ENCODE measurements around the gene CPNE9. TPM values are rescaled to one million over a fixed set of nuclear protein-coding genes. Genes with fewer than 3 reads are reported as not detected.

The CPNE9 gene
- total RNA-seq, 1 donor from 2014 or later, result 0.20 TPM

- H3K4me1 Mint-ChIP-seq, result peaks cover 44% of the 10 kb centered on the region
- H3K36me3 Mint-ChIP-seq (ENCODE audit: low read depth), result peaks cover 36% of the 10 kb centered on the region
- no peaks in the 10 kb centered on the region for H3K9me3 Mint-ChIP-seq
- TF ChIP-seq, protein P1, sequence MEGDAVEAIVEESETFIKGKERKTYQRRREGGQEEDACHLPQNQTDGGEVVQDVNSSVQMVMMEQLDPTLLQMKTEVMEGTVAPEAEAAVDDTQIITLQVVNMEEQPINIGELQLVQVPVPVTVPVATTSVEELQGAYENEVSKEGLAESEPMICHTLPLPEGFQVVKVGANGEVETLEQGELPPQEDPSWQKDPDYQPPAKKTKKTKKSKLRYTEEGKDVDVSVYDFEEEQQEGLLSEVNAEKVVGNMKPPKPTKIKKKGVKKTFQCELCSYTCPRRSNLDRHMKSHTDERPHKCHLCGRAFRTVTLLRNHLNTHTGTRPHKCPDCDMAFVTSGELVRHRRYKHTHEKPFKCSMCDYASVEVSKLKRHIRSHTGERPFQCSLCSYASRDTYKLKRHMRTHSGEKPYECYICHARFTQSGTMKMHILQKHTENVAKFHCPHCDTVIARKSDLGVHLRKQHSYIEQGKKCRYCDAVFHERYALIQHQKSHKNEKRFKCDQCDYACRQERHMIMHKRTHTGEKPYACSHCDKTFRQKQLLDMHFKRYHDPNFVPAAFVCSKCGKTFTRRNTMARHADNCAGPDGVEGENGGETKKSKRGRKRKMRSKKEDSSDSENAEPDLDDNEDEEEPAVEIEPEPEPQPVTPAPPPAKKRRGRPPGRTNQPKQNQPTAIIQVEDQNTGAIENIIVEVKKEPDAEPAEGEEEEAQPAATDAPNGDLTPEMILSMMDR (IDR thresholded peaks at IDR 0.05), result no peak
- intact Hi-C loops (cut with micrococcal nuclease), result loop anchor here (5.0 kb wide), 2 partner anchors 75 to 1985 kb away; no protein-coding TSS in a partner anchor
- ATAC-seq (ENCODE audit: low read depth) (no peak), DNase-seq (no peak)
- CTCF ChIA-PET, result interaction anchor here (1.0 to 1.3 kb wide), 2 partner anchors 17 to 50 kb away, joined by 3 to 4 read pairs; partner anchors contain the start of gene OGG1
- peak overlapping the region; percentile 83 for H3K27ac Mint-ChIP-seq
- POLR2A ChIA-PET, result interaction anchor here (0.6 to 4.5 kb wide), 16 partner anchors 10 to 588 kb away, joined by 3 to 55 read pairs (median 5); partner anchors contain the start of genes ARPC4, CRELD1, EMC3 and MTMR14
- peak overlapping the region; percentile 95 for H3K4me3 Mint-ChIP-seq
- H3K27me3 Mint-ChIP-seq, result no peaks in the 10 kb centered on the region
Measured at GRCh38 chr3:9732080-9732739, 28.6 kb downstream of the CPNE9 start.

DNA sequence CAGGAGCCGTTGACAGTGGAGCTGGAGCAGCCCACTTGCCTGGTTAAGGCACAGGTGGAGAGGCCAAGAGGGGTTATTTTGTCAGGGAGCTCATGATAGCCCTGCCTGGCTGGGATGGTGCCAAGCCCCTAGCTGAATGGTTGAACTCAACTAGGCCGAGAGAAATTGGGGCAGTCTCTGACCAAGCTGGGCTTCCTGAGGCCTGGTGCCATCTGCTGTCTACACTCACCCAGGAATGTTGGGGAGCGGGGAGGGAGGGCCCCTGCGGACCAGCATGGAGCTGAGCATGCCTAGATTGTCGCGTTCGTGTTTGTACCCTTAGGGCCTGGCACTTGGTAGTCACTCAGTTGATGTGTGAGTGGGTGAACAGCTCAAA is 29.1 kb downstream of the CPNE9 start:
- TF ChIP-seq, protein P1 (IDR thresholded peaks at IDR 0.05), result no peak
- H3K27ac Mint-ChIP-seq, result peak overlapping the region; percentile 83
- no peaks in the 10 kb centered on the region for H3K27me3 Mint-ChIP-seq
- no peak for DNase-seq
- no peaks in the 10 kb centered on the region for H3K9me3 Mint-ChIP-seq
- ATAC-seq (ENCODE audit: low read depth), result no peak
- H3K4me3 Mint-ChIP-seq, result peak overlapping the region; percentile 95
- POLR2A ChIA-PET, result interaction anchor here (0.6 to 4.5 kb wide), 12 partner anchors 10 to 588 kb away, joined by 3 to 55 read pairs (median 6); partner anchors contain the start of genes ARPC4, CRELD1, EMC3 and MTMR14
- H3K36me3 Mint-ChIP-seq (ENCODE audit: low read depth), result peaks cover 40% of the 10 kb centered on the region
- peaks cover 39% of the 10 kb centered on the region for H3K4me1 Mint-ChIP-seq
- CTCF ChIA-PET, result interaction anchor here (1.0 to 1.3 kb wide), 2 partner anchors 17 to 50 kb away, joined by 3 to 4 read pairs; partner anchors contain the start of gene OGG1
- intact Hi-C loops (cut with micrococcal nuclease), result loop anchor here (5.0 kb wide), 2 partner anchors 75 to 1985 kb away; no protein-coding TSS in a partner anchor

- intact Hi-C loops (cut with micrococcal nuclease), result no loop called here
- POLR2A ChIA-PET, result interaction anchor here (1.2 kb wide), 1 partner anchor 43 kb away, joined by 3 read pairs; no protein-coding TSS in a partner anchor
- TF ChIP-seq, protein P1 (IDR thresholded peaks at IDR 0.05), result no peak
- ATAC-seq (ENCODE audit: low read depth), result no peak
- H3K27me3 Mint-ChIP-seq, result no peaks in the 10 kb centered on the region
- no peak for DNase-seq
- peaks cover 31% of the 10 kb centered on the region for H3K4me1 Mint-ChIP-seq
- H3K9me3 Mint-ChIP-seq, result no peaks in the 10 kb centered on the region
- peaks cover 76% of the 10 kb centered on the region for H3K36me3 Mint-ChIP-seq (ENCODE audit: low read depth)
- no peak overlapping the region for H3K4me3 Mint-ChIP-seq
- H3K27ac Mint-ChIP-seq, result no peak overlapping the region
- CTCF ChIA-PET, result no interaction called here
Measured at GRCh38 chr3:9736831-9737230, 33.2 kb downstream of the CPNE9 start.

DNA sequence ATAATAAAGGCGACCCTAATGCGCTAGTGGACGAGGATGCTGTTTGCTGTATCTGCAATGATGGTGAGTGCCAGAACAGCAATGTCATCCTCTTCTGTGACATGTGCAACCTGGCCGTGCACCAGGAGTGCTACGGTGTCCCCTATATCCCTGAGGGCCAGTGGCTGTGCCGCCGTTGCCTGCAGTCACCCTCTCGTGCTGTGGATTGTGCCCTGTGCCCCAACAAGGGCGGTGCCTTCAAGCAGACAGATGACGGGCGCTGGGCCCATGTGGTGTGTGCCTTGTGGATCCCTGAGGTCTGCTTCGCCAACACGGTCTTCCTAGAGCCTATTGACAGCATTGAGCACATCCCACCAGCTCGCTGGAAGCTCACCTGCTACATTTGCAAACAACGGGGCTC is 35.5 kb downstream of the CPNE9 start:
- ChIA-PET POLR2A (no interaction called here), CTCF (interaction anchor here (1.3 kb wide), 1 partner anchor 12 kb away, joined by 4 read pairs; no protein-coding TSS in a partner anchor)
- Mint-ChIP-seq H3K9me3 (no peaks in the 10 kb centered on the region), H3K27me3 (no peaks in the 10 kb centered on the region), H3K4me1 (peaks cover 12% of the 10 kb centered on the region), H3K4me3 (no peak overlapping the region), H3K36me3 (ENCODE audit: low read depth) (peaks cover 90% of the 10 kb centered on the region), H3K27ac (no peak overlapping the region)
- no peak for ATAC-seq (ENCODE audit: low read depth)
- no peak for DNase-seq
- intact Hi-C loops (cut with micrococcal nuclease), result no loop called here
- TF ChIP-seq, protein P1 (IDR thresholded peaks at IDR 0.05), result no peak

GRCh38 chr3:9742560-9742959 is 38.9 kb downstream of the CPNE9 start:
- ChIA-PET CTCF (no interaction called here), POLR2A (interaction anchor here (0.6 to 1.1 kb wide), 3 partner anchors 11 to 346 kb away, joined by 4 to 12 read pairs (median 7); partner anchors contain the start of gene BRPF1)
- ATAC-seq (ENCODE audit: low read depth), result no peak

More at GRCh38 chr3:9742560-9742959, 38.9 kb downstream of the CPNE9 start:
- peaks cover 96% of the 10 kb centered on the region for H3K36me3 Mint-ChIP-seq (ENCODE audit: low read depth)
- H3K27ac Mint-ChIP-seq, result no peak overlapping the region
- no peak for DNase-seq
- no peak overlapping the region for H3K4me3 Mint-ChIP-seq
- H3K27me3 Mint-ChIP-seq, result no peaks in the 10 kb centered on the region
- H3K4me1 Mint-ChIP-seq, result no peaks in the 10 kb centered on the region
- intact Hi-C loops (cut with micrococcal nuclease), result no loop called here
- H3K9me3 Mint-ChIP-seq, result no peaks in the 10 kb centered on the region
- TF ChIP-seq, protein P1 (IDR thresholded peaks at IDR 0.05), result no peak
